SU-DHL-6 (cell line): ENCODE data around the gene PTPN14.

ENCODE experiments used
- CTCF ChIP-seq: fragments of 200-600 bp; sonication (generic); IDR thresholded peaks from one replicate; pipeline ENCODE4 v1.5.1; 2017; ENCODE audit warnings: antibody characterized with exemption, mild to moderate bottlenecking, low read length, moderate library complexity; ENCODE audit not compliant: insufficient read depth, poor library complexity, severe bottlenecking
- EZH2phosphoT487 ChIP-seq: fragments of 200-600 bp; sonication (generic), shearing (Covaris generic); conservative IDR thresholded peaks from 2 replicates; pipeline ENCODE4 v1.6.1; 2018; ENCODE audit warnings: mild to moderate bottlenecking, antibody characterized with exemption, low read length, moderate library complexity, mixed read lengths

- TF ChIP-seq CTCF = no peak
- no peak for TF ChIP-seq EZH2phosphoT487
Observed at GRCh38 chr1:214454569-214455396, 96.6 kb downstream of the PTPN14 start.
